ENCODE data around the gene TEK.

Gene TEK

GRCh38 chr9:27192291-27192960 lies 83.4 kb downstream of the TEK start:
- H3K36me3 ChIP-seq (ENCODE audit: insufficient read depth, low read length): no peaks in the 10 kb centered on the region

GRCh38 chr9:27193886-27194285 lies 84.9 kb downstream of the TEK start:
- Histone ChIP-seq H3K4me3 (ENCODE audit: low read length, poor library complexity, severe bottlenecking) (no peak overlapping the region), H4K20me1 (ENCODE audit: insufficient read depth, low read length, poor library complexity, severe bottlenecking) (no peaks in the 10 kb centered on the region), H3K36me3 (ENCODE audit: insufficient read depth, low read length) (no peaks in the 10 kb centered on the region), H3K9me3 (ENCODE audit: insufficient read depth, low read depth, low read length) (no peaks in the 10 kb centered on the region), H3F3A (ENCODE audit: low read depth) (no peaks in the 10 kb centered on the region), H3K4me1 (ENCODE audit: insufficient read depth, low read length, poor library complexity, severe bottlenecking) (no peaks in the 10 kb centered on the region), H3K9ac (ENCODE audit: low read depth, low read length, poor library complexity, severe bottlenecking) (no peak overlapping the region), H3K27me3 (ENCODE audit: insufficient read depth, low read length, poor library complexity, severe bottlenecking) (no peaks in the 10 kb centered on the region), H3K4me2 (ENCODE audit: low read depth, low read length, poor library complexity, severe bottlenecking) (no peak overlapping the region), H2AFZ (ENCODE audit: low read length) (no peak overlapping the region), H3K9me2 (replicated peaks; ENCODE audit: low read depth, low read length) (no peaks in the 10 kb centered on the region), H3K79me2 (ENCODE audit: insufficient read depth, low read length) (no peaks in the 10 kb centered on the region)
- TF ChIP-seq CTCF (conservative IDR thresholded peaks at IDR 0.05; ENCODE audit: low read length): no peak
- no peak for TF ChIP-seq EZH2phosphoT487 (IDR thresholded peaks at IDR 0.05; ENCODE audit: borderline replicate concordance)

More at GRCh38 chr9:27192291-27192960, 83.4 kb downstream of the TEK start:
- H3K9me3 ChIP-seq (ENCODE audit: insufficient read depth, low read depth, low read length): no peaks in the 10 kb centered on the region
- no peaks in the 10 kb centered on the region for H3K4me1 ChIP-seq (ENCODE audit: insufficient read depth, low read length, poor library complexity, severe bottlenecking)
- H4K20me1 ChIP-seq (ENCODE audit: insufficient read depth, low read length, poor library complexity, severe bottlenecking): no peaks in the 10 kb centered on the region
- H3K79me2 ChIP-seq (ENCODE audit: insufficient read depth, low read length): no peaks in the 10 kb centered on the region
- no peak overlapping the region for H3K4me2 ChIP-seq (ENCODE audit: low read depth, low read length, poor library complexity, severe bottlenecking)
- no peak for TF ChIP-seq CTCF (conservative IDR thresholded peaks at IDR 0.05; ENCODE audit: low read length)
- no peak for TF ChIP-seq EZH2phosphoT487 (IDR thresholded peaks at IDR 0.05; ENCODE audit: borderline replicate concordance)
- no peaks in the 10 kb centered on the region for H3K9me2 ChIP-seq (replicated peaks; ENCODE audit: low read depth, low read length)
- H3K4me3 ChIP-seq (ENCODE audit: low read length, poor library complexity, severe bottlenecking): no peak overlapping the region
- no peak overlapping the region for H2AFZ ChIP-seq (ENCODE audit: low read length)
- H3K27me3 ChIP-seq (ENCODE audit: insufficient read depth, low read length, poor library complexity, severe bottlenecking): no peaks in the 10 kb centered on the region
- H3F3A ChIP-seq (ENCODE audit: low read depth): no peaks in the 10 kb centered on the region
- no peak overlapping the region for H3K9ac ChIP-seq (ENCODE audit: low read depth, low read length, poor library complexity, severe bottlenecking)

GRCh38 chr9:27194401-27195091 lies 85.5 kb downstream of the TEK start:
- Histone ChIP-seq H3K36me3 (ENCODE audit: insufficient read depth, low read length) (no peaks in the 10 kb centered on the region), H3K9ac (ENCODE audit: low read depth, low read length, poor library complexity, severe bottlenecking) (no peak overlapping the region), H3K79me2 (ENCODE audit: insufficient read depth, low read length) (no peaks in the 10 kb centered on the region), H4K20me1 (ENCODE audit: insufficient read depth, low read length, poor library complexity, severe bottlenecking) (no peaks in the 10 kb centered on the region), H3K27me3 (ENCODE audit: insufficient read depth, low read length, poor library complexity, severe bottlenecking) (no peaks in the 10 kb centered on the region), H3F3A (ENCODE audit: low read depth) (no peaks in the 10 kb centered on the region), H3K9me3 (ENCODE audit: insufficient read depth, low read depth, low read length) (no peaks in the 10 kb centered on the region), H2AFZ (ENCODE audit: low read length) (no peak overlapping the region), H3K4me3 (ENCODE audit: low read length, poor library complexity, severe bottlenecking) (no peak overlapping the region), H3K4me1 (ENCODE audit: insufficient read depth, low read length, poor library complexity, severe bottlenecking) (no peaks in the 10 kb centered on the region), H3K9me2 (replicated peaks; ENCODE audit: low read depth, low read length) (no peaks in the 10 kb centered on the region), H3K4me2 (ENCODE audit: low read depth, low read length, poor library complexity, severe bottlenecking) (no peak overlapping the region)
- TF ChIP-seq EZH2phosphoT487 (IDR thresholded peaks at IDR 0.05; ENCODE audit: borderline replicate concordance): no peak
- no peak for TF ChIP-seq CTCF (conservative IDR thresholded peaks at IDR 0.05; ENCODE audit: low read length)

All from Loucy (cell line).